Measurements from ENCODE around the gene NES.

Gene NES

GRCh38 chr1:156662800-156663055, 14.5 kb downstream of the NES start:
- DNase-seq = no peak

DNA sequence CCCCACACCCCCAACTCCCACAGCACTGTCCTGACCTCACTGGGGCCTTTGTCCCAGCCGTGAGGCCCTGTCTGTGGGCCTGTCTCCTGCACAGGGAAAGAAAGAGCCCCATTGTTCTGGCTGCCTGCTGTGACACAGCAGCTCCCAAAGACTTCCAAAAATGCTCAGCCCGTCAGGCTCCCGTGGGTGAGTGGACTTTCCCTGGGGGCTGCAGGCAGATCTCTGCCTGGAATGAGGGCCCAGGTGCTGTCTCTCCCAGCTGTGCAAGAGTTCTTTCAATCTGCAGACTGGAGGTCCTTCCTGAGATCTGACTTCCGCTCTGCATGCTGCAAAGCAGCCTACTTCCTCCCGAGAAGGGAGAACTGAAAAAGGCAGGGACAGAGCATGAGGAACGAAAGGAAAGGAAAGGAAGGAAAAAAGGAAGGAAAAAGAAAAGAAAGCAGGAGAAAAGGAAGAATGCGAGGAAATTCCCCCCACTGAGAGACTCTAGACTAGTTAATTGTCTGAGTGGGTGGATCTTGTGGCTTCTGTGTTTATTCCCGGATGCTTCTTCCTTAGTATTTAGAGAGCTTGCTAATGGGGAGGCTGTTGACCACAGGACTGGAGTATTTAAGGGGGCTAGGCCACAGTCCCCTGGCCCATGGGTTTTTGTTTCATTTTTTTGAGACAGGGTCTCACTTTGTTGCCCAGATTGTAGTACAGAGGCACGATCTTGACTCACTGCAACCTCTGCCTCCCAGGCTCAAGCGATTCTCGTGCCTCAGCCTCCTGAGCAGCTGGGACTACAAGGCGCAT, 15.0 kb downstream of the NES start:
- DNase-seq = no peak

DNA sequence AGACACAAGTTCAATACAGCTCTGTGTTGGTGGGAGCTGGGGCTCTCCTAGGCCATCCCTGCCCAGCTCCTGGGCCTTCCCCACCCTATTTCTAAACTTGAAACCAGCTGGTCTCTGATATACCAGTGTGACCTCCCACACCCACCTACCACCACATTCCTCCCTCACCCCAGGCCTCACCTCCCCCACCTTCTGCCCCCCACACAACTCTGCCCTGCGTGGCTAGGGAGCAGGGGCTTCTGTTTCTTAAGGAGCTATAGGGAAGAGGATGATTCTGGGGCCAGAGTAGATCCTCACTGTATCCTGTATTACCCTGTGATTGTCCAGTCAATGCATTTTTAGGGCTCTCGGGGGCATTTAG, 16.5 kb downstream of the NES start:
- DNase-seq = no peak

DNA sequence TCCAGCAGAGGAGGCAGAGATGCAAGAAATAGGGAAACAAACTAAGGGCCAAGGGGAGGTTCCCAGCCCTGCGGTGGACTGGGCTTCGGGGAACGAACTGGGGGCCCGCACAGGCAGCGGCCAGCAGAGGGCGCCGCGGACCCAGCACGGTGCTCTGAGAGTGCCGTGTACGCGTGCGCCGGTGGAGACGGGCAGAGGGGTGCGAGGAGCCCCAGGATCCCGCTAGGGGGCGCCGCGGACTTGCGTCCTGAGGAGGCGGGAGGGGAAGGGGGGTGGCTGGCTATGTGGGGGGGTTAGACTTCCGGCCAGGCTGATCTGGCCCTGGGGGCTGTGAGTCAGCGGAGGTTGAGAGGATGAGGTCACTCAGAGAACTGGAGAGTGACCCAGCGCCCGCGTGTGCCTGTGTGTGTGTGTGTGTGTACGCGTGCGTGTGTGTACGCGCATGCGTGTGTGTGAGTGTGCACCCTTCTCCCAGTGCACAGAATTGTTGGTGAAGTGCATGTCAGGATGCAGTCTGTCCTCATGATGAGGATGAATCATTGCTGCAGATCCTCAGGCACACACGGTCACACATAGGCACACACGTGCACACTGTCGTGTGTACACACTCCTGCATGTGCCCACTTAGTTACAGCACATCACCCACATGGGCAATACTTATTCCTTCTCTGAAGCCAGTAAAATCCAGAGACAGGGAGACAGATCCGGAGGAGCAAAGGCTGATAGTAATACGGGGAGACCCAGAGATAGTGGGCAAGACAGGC, 17.0 kb downstream of the NES start:
- peak; percentile 87 for DNase-seq

GRCh38 chr1:156659661-156659987, 17.6 kb downstream of the NES start:
- no peak for DNase-seq

GRCh38 chr1:156658945-156659574, 18.1 kb downstream of the NES start:
- no peak for DNase-seq

- no peak for DNase-seq
Measured at GRCh38 chr1:156658496-156658895, 18.7 kb downstream of the NES start.

DNA sequence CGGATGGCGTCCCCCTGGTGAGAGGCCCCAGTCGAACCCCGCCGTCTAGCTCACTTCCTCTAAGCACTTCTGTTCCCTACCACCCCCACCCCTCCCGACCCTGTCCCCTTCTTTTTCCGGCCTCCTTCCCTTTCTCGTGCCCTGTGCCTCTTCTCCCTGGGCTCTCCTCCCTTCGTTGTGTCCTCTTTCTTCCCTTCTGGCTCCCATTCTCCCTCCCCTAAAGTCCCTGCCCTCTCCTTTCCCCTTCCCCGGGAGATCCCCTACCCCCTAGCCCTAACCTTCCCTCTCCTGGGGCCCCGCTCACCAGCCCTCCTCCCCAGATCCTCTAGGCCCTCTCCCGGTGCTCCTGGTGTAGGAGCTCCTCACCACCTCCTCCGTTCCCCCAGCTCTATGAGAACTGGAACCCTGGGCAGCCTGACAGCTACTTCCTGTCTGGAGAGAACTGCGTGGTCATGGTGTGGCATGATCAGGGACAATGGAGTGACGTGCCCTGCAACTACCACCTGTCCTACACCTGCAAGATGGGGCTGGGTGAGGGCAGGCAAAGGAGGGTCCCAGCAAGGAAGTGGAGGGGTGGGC, 19.4 kb downstream of the NES start:
- no peak for DNase-seq

DNA sequence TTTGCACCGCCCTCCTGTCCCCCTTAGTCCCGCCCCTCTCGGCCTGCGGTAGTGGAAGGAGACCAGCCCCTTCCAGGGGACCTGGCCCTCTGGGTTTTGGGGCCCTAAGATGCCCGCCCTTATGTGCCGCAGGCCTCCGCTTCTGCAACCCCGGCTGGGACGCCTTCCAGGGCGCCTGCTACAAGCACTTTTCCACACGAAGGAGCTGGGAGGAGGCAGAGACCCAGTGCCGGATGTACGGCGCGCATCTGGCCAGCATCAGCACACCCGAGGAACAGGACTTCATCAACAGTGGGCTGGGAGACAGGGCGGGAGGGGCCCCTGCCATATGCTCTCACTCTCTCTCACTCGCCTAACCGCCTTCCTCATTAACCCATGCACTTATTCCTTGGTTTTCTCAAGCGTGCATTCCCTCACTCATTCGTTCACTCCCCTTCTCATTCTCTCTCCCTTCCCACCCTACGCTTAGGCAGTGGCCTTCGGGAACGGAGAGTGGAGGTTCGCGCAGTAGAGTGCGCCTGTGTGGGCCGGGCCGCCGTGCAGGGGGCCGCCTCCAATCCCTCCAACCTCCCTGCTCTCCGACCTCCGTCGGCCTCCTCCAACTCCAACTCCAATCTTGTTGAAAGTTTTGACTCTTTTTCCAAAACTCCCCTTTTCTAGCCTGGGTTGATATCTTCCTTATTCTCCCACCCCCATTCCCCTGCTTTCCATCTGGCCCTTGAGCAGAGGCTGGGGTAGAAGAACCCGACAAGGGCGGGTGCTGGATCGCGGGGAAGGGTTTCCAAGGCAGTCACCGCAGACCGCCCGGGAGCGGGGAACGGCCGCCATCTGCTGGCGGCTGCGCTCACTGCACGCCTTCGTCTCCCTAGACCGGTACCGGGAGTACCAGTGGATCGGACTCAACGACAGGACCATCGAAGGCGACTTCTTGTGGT, 20.1 kb downstream of the NES start:
- peak; percentile 61 for DNase-seq

- no peak for DNase-seq
Measured at GRCh38 chr1:156655904-156656516, 21.2 kb downstream of the NES start.

DNA sequence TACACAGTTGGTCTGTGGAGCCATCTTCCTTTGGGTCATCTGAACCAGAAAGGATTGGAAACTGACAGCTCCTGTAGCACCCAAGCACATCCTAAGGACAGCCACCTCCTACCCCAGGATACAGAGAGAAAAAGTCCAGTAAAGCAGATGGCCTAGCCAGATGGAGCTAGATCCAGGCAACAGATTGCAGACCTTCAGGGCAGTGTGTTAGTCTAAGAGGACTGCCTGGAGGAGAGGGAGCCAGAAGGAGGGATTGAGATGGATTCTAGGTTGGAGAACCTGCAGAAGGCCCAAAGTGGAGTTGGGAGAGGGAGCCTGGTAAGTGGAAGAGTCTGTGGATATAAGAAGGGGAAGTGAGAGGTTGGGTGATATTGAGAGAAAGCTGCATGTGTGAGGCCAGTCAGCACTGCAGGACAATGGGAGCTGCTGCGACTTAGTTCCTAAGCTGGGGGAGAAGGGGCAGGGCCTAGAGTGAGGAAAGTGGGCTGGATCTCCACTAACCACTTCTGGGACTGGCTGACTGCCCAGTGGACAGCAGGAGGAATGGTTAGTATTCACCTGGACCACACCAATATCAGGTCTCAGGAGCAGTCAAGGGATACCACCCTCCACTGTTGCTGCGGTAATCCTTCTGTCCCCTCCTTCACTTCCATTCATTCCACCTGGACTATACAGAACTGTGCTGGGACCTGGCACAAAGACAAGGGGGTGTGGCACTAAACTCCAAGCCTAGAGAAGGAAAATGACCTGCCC, 21.9 kb downstream of the NES start:
- no peak for DNase-seq

- DNase-seq = no peak
Measured at GRCh38 chr1:156654700-156655099, 22.5 kb downstream of the NES start.

DNA sequence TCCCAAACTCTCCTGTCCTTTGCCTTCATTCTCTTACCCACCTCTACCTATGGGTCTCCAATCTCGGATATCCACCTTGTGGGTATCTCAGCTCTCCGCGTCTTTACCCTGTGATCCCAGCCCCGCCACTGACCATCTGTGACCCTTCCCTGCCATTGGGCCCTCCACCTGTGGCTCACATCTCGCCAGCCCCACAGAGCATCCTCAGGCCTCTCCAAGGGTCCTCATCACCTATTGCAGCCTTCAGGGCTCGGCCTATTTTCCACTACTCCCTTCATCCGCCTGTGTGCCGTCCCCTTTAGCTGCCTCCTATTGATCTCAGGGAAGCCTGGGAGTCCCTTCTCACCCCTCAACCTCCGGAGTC, 24.2 kb downstream of the NES start:
- no peak for DNase-seq

- DNase-seq = no peak
Measured at GRCh38 chr1:156652131-156652991, 24.8 kb downstream of the NES start.

DNA sequence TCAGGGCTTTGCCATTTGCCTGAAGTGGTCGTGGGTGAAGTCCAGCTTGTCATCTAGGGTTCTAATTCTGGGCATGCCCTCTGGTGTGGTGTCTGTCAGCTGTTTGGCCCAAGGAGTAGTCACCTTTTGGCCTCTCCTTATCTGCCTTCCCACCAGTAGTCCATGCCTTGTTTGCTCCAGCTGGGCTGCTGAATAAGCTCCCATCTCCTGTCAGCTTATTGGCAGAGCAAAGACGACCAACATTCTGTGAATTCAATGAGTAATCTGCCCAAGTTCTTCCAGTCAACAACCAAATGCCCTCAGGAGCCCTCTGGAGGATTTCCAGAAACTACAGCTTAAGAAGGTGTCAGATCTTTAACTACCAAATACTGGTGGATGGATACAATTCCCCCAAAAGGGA, 28.3 kb downstream of the NES start:
- no peak for DNase-seq

DNA sequence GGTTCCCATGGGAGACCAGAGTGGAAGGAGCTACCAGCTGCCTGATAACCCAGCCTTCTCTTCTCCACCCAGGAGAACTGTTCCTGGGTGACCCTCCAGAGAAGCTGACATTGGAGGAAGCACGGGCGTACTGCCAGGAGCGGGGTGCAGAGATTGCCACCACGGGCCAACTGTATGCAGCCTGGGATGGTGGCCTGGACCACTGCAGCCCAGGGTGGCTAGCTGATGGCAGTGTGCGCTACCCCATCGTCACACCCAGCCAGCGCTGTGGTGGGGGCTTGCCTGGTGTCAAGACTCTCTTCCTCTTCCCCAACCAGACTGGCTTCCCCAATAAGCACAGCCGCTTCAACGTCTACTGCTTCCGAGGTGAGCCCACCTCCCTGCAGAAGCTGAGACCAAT, 28.7 kb downstream of the NES start:
- DNase-seq = no peak

- DNase-seq = no peak
Measured at GRCh38 chr1:156647351-156647750, 29.9 kb downstream of the NES start.

GRCh38 chr1:156646738-156647211, 30.4 kb downstream of the NES start:
- no peak for DNase-seq

GRCh38 chr1:156645666-156646065, 31.5 kb downstream of the NES start:
- DNase-seq = no peak

DNA sequence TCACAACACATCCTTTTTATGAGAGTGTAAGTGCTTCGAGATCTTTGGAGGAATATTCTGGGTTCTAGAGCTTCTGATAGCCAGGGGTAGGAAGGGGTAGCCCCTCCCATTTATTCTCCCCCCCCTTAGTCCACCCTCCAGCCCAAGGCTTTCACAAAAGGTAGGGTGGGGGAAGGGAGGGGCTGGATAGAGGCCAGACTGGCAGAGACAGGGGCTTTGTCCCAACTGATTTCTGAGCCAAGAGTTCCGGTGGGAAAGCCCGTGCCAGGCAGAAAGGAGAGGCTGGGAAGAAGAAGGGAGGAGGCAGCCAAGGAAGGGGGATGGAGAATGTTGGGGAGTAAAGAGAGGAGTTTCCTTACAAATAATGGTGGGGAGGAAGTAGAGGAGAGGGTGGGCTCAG, 32.2 kb downstream of the NES start:
- no peak for DNase-seq

GRCh38 chr1:156644640-156645039, 32.6 kb downstream of the NES start:
- DNase-seq = no peak
